Body of pancreas (tissue), 4 donors: ENCODE measurements around the gene ABL2.

Experiments used
- CTCF ChIP-seq, 7 experiments: fragments of 450-650 bp in 4 of 7; fragments of 200-600 bp in 3 of 7; sonication (generic) in 3 of 7; IDR thresholded peaks; one replicate each; pipeline ENCODE4 v1.5.1; 2016 to 2019; ENCODE audit warnings: antibody characterized with exemption in 7 of 7
- POLR2A ChIP-seq, 3 donors: fragments of 450-650 bp; IDR thresholded peaks; one replicate each; pipeline ENCODE4 v1.6.1; 2016; ENCODE audit warnings: antibody characterized with exemption in 3 of 3, mild to moderate bottlenecking in 2 of 3

- TF ChIP-seq CTCF (IDR thresholded peaks at IDR 0.05) = no peak
- TF ChIP-seq POLR2A (IDR thresholded peaks at IDR 0.05) = no peak
Observed at GRCh38 chr1:179237222-179237621, 7.7 kb upstream of the ABL2 start.
